ENCODE measurements around the gene SHLD2. TPM values are rescaled to one million over a fixed set of nuclear protein-coding genes. Genes with fewer than 3 reads are reported as not detected.
"Not testable (repeated sequence)": the region's sequence is repeated elsewhere in the genome, so short reads cannot be mapped to it uniquely, and the experiment has no call there.

Gene SHLD2
- total RNA-seq, 4 donors from 2014 or later: 18.0 to 36.1 (median 20.8) TPM

DNA sequence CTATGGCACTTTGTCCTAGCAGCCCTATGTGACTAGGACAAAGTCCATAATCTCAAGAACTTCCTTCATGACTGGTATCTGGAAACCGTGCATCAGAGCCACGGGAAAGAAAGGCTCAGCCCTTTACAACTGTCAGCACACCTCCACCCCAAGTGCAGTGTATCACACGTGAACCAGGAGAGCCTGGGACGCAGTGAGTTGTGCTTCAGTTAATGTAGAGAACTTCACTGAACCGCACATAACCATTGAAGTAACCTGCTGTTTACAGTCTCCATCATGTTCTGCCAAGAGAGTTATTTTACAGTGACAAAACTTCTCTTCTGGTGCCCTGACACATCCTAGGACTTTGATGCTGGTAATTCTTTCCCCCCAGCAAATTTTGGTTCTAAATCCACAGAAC lies 142.2 kb downstream of the SHLD2 start:
- H3K4me1 ChIP-seq; H3K36me3 ChIP-seq; H3K27me3 ChIP-seq; H3K9me3 ChIP-seq; DNase-seq (ENCODE audit: low spot score in 2 of 2); H3K27ac ChIP-seq; H3K4me3 ChIP-seq: not testable (repeated sequence)
- 94% methylated on average over 5 of the region's 5 CpGs for WGBS

DNA sequence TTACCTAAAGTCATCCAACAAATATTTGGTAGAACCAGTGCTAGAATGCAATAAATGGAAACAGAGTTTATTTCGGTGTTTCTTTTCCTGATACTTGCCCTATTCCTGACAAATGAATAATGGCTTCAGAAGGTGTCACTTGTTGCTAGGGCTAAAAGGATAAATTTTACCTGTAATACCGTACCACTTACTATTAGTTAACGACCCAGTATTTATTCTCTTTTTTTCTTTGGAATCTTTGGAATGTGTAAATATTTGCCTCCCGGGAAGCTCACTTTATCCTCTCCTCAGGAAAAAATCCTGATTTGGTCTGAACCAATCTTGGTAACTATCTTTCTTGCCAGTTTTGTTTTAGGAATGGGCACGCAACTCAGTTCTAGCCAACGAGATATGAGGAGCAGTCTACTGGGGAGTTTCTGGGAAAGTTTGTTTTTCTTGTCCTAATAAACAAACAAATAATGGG lies 144.4 kb downstream of the SHLD2 start:
- not testable (repeated sequence) for H3K27ac ChIP-seq; H3K27me3 ChIP-seq; H3K36me3 ChIP-seq; DNase-seq (ENCODE audit: low spot score in 2 of 2); H3K4me3 ChIP-seq; H3K9me3 ChIP-seq; H3K4me1 ChIP-seq
- 56% methylated on average over 3 of the region's 6 CpGs for WGBS

Other genes with a start within 250 kb of the SHLD2 start
- gene MMRN2, start 137.6 kb upstream of the SHLD2 start, total RNA-seq: 10 to 100 TPM; 23.1 to 77.6 (median 40.7) TPM
- gene SNCG, start 136.6 kb upstream of the SHLD2 start, total RNA-seq: 10 to 100 TPM; 20.7 to 27.1 (median 24.6) TPM
- 100 to 1,000 TPM in 2 of 4 donors, 10 to 100 TPM in 2; 79.1 to 131 (median 104) TPM for gene ADIRF, start 126.7 kb upstream of the SHLD2 start, total RNA-seq
- gene FAM25A, start 74.9 kb upstream of the SHLD2 start, total RNA-seq: 100 to 1,000 TPM; 178 to 699 (median 512) TPM
- gene GLUD1, start 363 bp upstream of the SHLD2 start, total RNA-seq: 100 to 1,000 TPM; 160 to 187 (median 174) TPM
- gene NUTM2A, start 130.2 kb downstream of the SHLD2 start, total RNA-seq: 1 to 10 TPM; 1.4 to 2.9 (median 2.6) TPM

All from suprapubic skin (tissue), 4 donors.